SK-N-SH treated with all-trans-retinoic acid at 6 μM for 48 hours (cell line): ENCODE measurements around the gene LSR.

Experiments used
- BACH2 ChIP-seq: fragments of 250-450 bp; sonication (Bioruptor Pico); IDR thresholded peaks from 2 replicates; pipeline ENCODE4 v1.9.0; 2021; ENCODE audit warnings: mild to moderate bottlenecking, borderline replicate concordance
- CREB5 ChIP-seq: fragments of 250-450 bp; sonication (Bioruptor Pico); IDR thresholded peaks from 2 replicates; pipeline ENCODE4 v1.5.1; 2020; ENCODE audit warnings: low read depth, mild to moderate bottlenecking, moderate library complexity
- CSDC2 ChIP-seq: fragments of 250-450 bp; sonication (Bioruptor Pico); IDR thresholded peaks from 2 replicates; pipeline ENCODE4 v1.5.0; 2020; ENCODE audit warnings: mild to moderate bottlenecking, moderate library complexity
- CSRNP3 ChIP-seq: fragments of 250-450 bp; sonication (Bioruptor Pico); IDR thresholded peaks from 2 replicates; pipeline ENCODE4 v1.5.1; 2021; ENCODE audit warnings: mild to moderate bottlenecking, moderate library complexity
- ESRRG ChIP-seq: fragments of 250-450 bp; sonication (Bioruptor Pico); IDR thresholded peaks from 2 replicates; pipeline ENCODE4 v1.6.1; 2021; ENCODE audit warnings: mild to moderate bottlenecking
- GLIS3 ChIP-seq: fragments of 250-450 bp; sonication (Bioruptor Pico); IDR thresholded peaks from 2 replicates; pipeline ENCODE4 v1.5.0; 2020; ENCODE audit warnings: mild to moderate bottlenecking, moderate library complexity
- OSR1 ChIP-seq: fragments of 250-450 bp; sonication (Bioruptor Pico); IDR thresholded peaks from 2 replicates; pipeline ENCODE4 v1.8.0; 2022; ENCODE audit warnings: moderate library complexity, mild to moderate bottlenecking, inconsistent platforms
- SNAI2 ChIP-seq: fragments of 250-450 bp; sonication (Bioruptor Pico); IDR thresholded peaks from 2 replicates; pipeline ENCODE4 v1.5.0; 2020; ENCODE audit warnings: mild to moderate bottlenecking, moderate library complexity
- TCF4 ChIP-seq: fragments of 250-450 bp; sonication (Bioruptor Pico); IDR thresholded peaks from 2 replicates; pipeline ENCODE4 v1.8.0; 2021; ENCODE audit warnings: mild to moderate bottlenecking, moderate library complexity, borderline replicate concordance
- TOX ChIP-seq: fragments of 250-450 bp; sonication (Bioruptor Pico); IDR thresholded peaks from 2 replicates; pipeline ENCODE4 v1.8.0; 2021; ENCODE audit warnings: mild to moderate bottlenecking, moderate library complexity, borderline replicate concordance
- TF ChIP-seq, protein P1 (sequence below): fragments of 250-450 bp; sonication (Bioruptor Pico); IDR thresholded peaks from 2 replicates; pipeline ENCODE4 v1.8.0; 2020; ENCODE audit warnings: mild to moderate bottlenecking, moderate library complexity, borderline replicate concordance
- TF ChIP-seq, protein P2 (sequence below): fragments of 250-450 bp; sonication (Bioruptor Pico); IDR thresholded peaks from 2 replicates; pipeline ENCODE4 v1.5.0; 2020; ENCODE audit warnings: mild to moderate bottlenecking, moderate library complexity

DNA sequence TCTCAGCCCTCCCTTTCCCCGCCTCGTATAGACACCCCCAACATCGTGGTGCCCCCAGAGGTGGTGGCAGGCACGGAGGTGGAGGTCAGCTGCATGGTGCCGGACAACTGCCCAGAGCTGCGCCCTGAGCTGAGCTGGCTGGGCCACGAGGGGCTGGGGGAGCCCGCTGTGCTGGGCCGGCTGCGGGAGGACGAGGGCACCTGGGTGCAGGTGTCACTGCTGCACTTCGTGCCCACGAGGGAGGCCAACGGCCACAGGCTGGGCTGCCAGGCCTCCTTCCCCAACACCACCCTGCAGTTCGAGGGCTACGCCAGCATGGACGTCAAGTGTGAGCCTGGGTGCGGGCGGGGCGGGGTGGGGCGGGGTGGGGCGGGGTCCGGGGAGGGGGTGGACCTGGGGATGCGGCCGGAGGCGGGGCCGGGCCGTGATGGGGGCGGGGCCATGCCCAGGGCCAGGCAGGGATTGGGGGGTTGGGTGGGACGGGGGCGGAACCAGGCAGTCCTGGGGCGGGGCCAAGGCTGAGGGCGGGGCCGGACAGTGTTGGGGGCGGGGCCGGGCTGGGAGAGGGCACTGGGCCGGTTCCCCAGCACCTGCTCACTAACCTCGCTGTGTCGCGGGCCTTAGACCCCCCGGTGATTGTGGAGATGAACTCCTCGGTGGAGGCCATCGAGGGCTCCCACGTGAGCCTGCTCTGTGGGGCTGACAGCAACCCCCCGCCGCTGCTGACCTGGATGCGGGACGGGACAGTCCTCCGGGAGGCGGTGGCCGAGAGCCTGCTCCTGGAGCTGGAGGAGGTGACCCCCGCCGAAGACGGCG, 50.9 kb downstream of the LSR start:
- TF ChIP-seq GLIS3 (CRISPR knock-in tag), result no peak
- TF ChIP-seq, protein P1, sequence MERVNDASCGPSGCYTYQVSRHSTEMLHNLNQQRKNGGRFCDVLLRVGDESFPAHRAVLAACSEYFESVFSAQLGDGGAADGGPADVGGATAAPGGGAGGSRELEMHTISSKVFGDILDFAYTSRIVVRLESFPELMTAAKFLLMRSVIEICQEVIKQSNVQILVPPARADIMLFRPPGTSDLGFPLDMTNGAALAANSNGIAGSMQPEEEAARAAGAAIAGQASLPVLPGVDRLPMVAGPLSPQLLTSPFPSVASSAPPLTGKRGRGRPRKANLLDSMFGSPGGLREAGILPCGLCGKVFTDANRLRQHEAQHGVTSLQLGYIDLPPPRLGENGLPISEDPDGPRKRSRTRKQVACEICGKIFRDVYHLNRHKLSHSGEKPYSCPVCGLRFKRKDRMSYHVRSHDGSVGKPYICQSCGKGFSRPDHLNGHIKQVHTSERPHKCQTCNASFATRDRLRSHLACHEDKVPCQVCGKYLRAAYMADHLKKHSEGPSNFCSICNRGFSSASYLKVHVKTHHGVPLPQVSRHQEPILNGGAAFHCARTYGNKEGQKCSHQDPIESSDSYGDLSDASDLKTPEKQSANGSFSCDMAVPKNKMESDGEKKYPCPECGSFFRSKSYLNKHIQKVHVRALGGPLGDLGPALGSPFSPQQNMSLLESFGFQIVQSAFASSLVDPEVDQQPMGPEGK (CRISPR knock-in tag), result no peak
- TF ChIP-seq, protein P2, sequence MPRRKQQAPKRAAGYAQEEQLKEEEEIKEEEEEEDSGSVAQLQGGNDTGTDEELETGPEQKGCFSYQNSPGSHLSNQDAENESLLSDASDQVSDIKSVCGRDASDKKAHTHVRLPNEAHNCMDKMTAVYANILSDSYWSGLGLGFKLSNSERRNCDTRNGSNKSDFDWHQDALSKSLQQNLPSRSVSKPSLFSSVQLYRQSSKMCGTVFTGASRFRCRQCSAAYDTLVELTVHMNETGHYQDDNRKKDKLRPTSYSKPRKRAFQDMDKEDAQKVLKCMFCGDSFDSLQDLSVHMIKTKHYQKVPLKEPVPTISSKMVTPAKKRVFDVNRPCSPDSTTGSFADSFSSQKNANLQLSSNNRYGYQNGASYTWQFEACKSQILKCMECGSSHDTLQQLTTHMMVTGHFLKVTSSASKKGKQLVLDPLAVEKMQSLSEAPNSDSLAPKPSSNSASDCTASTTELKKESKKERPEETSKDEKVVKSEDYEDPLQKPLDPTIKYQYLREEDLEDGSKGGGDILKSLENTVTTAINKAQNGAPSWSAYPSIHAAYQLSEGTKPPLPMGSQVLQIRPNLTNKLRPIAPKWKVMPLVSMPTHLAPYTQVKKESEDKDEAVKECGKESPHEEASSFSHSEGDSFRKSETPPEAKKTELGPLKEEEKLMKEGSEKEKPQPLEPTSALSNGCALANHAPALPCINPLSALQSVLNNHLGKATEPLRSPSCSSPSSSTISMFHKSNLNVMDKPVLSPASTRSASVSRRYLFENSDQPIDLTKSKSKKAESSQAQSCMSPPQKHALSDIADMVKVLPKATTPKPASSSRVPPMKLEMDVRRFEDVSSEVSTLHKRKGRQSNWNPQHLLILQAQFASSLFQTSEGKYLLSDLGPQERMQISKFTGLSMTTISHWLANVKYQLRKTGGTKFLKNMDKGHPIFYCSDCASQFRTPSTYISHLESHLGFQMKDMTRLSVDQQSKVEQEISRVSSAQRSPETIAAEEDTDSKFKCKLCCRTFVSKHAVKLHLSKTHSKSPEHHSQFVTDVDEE, result no peak
- TF ChIP-seq SNAI2, result no peak
- TF ChIP-seq OSR1 (CRISPR knock-in tag), result no peak
- no peak for TF ChIP-seq CREB5
- TF ChIP-seq TCF4 (CRISPR knock-in tag), result no peak
- TF ChIP-seq CSRNP3 (CRISPR knock-in tag), result no peak
- TF ChIP-seq BACH2 (CRISPR knock-in tag), result no peak
- no peak for TF ChIP-seq ESRRG (CRISPR knock-in tag)
- no peak for TF ChIP-seq TOX
- no peak for TF ChIP-seq CSDC2 (CRISPR knock-in tag)
